GM19043 (cell line): Measurements from ENCODE around the gene RPS6KA4.

Source experiments
- ATAC-seq: cut with Tn5 transposase; IDR thresholded peaks from one replicate; pipeline ENCODE4 v1.9.1; 2021; ENCODE audit warnings: low read depth; ENCODE audit not compliant: unreplicated experiment

The RPS6KA4 gene

DNA sequence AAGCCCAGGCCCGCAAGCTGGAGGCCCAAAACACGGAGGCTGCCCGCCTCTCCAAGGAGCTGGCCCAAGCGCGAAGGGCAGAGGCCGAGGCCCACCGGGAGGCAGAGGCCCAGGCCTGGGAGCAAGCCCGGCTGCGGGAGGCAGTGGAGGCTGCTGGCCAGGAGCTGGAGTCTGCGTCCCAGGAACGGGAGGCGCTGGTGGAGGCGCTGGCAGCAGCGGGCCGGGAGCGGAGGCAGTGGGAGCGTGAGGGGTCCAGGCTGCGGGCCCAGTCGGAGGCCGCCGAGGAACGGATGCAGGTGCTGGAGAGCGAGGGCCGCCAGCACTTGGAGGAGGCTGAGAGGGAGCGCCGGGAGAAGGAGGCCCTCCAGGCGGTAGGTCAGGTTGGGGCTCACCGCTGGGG, 14.2 kb upstream of the RPS6KA4 start:
- ATAC-seq = no peak

DNA sequence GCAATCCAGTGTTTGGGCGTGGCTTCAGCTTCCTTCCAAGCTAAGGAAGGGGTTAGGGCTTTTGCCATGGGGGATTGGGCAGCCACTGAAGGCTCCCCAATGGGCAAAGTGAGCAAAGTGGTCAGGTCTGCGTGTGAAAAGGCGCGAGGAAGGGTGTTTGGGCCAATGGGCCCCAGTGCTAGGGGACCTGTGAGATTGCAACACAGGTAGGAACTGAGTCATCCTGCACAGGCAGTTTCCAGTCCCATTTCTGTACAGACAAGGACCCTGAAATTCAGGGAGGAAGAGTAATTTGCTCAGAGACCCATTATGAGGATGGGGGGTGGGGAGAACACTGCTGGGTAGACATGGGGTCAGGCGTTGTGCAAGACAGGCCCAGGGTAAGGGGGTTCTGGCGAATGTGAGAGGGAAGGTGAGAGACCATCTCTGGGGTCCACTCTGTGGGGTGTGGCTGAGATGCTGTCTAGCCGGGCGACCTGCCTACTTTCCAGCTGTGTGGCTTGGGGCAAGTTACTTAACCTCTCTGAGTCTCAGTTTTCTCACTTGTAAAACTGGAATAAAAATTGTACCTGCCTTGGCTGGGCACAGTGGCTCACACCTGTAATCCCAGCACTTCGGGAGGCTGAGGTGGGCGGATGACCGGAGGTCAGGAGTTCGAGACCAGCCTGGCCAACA, 11.6 kb upstream of the RPS6KA4 start:
- ATAC-seq = no peak

DNA sequence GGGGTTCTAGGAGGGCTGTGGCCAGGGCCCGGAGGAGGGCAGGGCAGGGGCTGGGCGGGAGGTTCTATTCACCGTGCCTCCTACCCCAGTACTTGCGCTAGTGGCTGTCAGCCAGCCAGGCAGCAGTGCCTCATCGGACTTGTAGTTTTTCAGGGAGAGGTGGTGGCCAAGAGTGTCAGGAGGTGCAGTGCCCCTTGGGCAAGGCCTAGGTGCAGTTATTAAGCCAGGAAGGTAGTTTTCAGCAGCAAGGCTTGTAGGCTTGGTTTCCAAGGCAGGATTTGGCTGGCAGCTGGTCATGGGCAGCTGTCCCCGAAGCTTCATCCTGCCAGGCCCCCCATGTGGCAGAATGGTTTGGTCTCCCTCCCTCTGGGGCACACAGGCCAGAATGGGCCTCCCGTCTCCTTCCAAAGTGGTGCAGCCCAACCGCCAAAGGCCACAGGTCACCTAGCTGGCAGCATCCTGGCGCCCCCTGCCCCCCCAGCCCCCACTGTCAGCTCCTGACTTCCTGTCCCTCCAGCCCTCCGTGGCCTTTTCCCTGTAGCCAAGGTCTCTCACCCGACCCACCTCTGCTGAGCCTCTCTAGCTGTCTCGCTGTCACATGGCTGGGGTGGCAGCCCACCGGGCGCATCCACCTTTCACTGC, 10.5 kb upstream of the RPS6KA4 start:
- ATAC-seq = no peak

DNA sequence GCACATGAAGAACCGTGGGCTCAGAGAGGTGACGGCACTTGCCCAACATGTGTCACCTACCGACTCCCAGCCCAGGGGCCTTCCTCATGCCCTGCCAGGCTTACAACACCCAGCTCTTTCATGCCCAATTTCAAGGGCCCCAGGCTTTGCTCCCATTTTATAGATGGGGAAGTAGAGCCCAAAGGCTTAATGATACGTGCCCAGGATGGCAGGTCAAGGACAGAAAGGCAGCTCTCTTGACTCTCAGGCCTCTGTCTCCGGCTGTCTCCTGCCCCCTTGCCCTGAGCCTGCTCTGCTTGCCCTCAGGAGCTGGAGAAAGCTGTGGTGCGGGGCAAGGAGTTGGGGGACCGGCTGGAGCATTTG, 10.0 kb upstream of the RPS6KA4 start:
- no peak for ATAC-seq

DNA sequence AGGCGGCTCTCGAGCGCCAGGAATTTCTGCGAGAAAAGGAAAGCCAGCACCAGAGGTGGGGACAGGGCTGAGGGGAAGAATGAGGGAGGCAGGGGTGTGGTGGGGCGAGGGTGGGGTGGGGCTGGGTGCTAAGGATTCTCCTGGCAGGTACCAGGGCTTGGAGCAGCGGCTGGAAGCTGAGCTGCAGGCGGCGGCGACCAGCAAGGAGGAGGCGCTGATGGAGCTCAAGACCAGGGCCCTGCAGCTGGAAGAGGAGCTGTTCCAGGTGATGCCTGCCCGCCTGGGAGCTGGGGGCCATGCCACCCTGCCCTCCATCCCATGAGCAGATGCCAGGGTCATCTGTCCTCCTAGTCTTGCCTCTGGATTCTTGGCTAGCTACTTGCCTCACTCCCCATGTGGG, 9.6 kb upstream of the RPS6KA4 start:
- no peak for ATAC-seq

DNA sequence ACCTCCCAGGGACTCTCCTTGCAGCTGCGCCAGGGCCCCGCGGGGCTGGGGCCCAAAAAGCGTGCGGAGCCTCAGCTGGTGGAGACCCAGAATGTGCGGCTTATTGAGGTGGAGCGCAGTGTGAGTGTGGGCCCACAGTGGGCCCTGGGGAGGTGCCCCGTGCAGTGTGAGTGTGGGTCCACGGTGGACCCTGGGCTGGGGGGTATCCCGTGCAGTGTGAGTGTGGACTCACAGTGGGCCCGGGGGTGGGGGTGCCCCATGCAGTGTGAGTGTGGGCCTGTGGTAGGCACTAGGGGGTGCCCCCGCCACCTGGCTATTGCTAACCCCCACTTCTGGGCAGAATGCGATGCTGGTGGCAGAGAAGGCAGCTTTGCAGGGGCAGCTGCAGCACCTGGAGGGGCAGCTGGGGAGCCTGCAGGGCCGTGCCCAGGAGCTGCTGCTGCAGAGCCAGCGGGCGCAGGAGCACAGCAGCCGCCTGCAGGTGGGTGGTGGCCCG, 7.8 kb upstream of the RPS6KA4 start:
- no peak for ATAC-seq

DNA sequence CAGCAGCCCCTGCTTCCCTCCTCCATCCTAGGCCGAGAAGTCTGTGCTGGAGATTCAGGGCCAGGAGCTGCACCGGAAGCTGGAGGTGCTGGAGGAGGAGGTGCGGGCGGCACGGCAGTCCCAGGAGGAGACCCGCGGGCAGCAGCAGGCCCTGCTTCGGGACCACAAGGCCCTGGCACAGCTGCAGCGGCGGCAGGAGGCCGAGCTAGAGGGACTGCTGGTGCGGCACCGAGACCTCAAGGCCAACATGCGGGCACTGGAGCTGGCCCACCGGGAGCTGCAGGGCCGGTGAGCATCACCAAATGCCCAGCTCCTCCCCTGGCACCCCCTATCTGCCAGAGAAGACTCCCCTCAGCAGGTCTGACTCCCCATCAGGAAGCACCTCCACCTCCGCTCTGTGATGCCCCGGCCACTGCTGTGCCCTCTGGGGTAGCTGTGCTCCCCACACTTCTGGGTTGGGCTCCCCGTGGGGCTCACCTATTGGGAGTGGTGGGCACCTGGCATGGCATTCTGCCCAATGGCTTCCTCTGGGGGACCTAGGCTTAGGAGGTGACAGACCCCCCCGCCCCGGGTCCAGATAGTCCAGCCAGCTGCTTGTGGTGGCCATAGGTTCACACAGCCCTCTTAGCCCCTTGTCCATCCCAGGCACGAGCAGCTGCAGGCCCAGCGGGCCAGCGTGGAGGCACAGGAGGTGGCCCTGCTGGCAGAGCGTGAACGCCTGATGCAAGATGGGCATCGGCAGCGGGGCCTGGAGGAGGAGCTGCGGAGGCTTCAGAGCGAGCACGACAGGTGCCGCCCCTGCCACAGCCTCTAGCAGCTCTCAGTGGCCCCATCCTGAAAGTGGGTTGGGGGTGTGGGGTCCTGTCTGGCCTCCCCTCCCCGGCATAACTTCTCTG, 6.6 kb upstream of the RPS6KA4 start:
- ATAC-seq = no peak

DNA sequence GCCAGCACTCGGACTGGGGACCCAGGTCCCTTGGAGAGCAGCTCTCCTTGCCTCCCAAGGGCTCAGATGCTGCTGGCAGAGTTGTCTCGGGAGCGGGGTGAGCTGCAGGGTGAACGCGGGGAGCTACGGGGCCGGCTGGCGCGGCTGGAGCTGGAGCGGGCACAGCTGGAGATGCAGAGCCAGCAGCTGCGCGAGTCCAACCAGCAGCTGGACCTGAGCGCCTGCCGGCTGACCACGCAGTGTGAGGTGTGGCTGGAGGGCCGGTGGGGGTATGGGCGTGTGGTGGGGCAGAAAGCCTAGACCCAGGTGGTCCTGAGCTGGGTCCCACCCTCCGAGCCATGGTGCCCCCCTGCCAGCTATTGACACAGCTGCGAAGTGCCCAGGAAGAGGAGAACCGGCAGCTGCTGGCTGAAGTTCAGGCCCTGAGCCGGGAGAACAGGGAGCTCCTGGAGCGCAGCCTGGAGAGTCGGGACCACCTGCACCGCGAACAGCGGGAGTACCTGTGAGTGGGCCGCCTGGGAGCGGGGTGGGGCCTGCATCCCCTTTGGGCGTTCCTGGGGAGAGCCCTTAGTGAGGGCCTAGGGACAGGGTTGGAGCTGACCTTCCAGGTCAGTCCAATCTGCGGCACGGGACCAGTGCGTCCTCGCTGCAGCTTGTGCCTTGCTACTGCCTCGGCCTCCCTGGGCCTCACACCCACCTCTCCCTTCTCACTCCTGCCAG, 5.8 kb upstream of the RPS6KA4 start:
- no peak for ATAC-seq

DNA sequence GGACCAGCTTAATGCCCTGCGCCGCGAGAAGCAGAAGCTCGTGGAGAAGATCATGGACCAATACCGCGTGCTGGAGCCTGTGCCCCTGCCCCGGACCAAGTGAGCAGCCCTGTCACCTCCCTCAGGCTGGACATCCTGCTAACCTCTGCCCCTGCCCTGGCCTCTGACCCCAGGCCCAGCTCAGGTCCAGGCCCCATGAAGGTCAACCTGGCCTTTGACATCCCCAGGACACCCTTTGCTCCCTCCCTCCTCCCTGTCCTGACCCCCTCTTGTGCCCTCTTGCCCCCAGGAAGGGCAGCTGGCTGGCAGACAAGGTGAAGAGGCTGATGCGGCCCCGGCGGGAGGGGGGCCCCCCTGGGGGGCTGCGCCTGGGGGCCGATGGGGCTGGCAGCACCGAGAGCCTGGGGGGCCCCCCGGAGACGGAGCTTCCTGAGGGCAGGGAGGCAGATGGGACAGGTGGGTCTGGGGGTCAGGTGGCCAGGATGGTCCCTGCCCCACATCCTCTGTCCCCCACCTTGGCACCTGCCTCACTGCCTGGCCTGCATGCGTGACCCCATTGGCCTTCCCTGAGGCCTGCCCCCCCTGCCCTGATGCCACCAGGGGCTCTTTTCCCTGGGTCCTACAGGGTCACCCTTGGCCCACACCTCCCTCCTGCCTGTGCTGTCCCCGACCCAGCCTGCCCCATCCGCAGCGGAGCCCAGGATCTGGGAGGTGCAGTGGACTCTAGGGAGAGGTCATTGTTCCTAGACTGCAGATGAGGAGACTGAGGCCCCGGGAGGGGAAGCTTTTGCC, 5.1 kb upstream of the RPS6KA4 start:
- ATAC-seq = no peak

DNA sequence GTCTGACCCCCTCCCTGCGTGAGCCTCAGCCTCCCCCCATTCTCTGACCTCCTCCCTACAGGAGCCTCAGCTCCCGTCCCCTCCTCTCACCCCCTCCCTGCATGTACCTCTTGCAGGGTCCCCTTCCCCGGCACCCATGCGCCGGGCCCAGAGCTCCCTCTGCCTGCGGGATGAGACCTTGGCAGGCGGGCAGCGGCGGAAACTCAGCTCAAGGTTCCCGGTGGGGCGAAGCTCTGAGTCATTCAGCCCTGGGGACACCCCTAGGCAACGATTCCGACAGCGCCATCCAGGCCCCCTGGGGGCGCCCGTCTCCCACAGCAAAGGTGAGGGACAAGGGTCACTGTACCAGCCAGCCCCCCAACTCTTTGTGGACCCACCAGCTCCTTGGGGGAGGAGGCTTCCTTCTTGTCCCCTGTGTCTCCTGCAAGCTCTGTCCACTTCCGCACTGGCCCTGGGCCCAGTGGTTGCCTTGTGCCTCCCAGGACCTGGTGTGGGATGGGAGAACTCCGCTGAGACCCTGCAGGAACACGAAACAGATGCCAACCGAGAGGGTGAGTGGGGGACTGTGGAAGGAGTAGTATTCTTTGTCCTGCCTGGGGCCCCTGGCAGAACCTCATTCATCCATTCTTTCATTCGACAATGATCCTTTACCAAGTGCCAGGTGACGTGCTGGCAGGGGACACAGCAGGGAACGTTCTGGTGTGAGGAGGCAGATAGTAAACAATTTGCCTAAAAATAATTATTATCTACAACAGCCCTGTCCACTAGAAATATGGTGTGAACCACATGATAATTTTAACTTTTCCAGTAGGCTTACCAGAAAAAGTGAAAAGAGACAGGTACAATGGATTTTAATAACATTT, 3.7 kb upstream of the RPS6KA4 start:
- no peak for ATAC-seq

DNA sequence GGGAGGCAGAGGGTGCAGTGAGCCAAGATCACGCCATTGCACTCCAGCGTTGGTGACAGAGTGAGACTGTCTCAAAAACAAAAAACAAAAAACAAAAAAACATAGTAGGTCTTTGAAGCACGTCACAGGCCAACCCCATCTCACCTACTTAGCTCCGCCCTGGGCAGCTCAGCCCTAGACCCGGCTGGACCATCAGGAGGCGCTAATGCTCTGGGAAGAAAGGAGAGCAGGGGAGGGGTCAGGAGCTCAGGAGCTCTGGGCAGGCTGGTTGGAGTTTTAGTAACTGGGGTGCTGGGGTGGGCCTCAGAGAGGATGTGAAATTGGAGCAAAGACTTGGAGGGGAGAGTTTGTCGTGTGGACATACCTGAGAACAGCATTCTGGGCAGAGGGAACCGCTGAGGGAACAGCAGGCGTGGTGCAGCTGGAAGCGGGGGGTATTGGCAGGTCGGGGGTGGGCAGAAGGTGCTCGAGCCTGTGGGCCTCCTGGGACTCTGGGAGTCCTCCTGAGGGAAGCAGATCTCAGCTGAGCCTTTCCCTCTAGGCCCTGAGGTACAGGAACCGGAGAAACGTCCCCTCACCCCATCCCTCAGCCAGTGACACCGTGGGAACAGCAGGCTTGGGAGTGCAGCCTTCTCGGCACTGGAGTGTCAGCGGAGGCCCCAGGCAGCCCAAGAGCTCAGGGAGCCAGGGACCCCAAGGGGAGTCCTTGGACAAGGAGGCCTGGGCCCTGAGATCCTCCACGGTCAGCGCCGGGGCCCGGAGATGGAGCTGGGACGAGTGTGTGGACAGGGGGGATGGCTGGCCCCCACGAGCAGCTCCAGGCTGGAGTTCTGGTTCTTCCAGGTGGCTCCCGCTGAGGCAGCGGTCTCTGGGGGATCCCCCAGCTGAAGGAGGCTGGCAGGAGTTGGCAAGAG, 2.2 kb upstream of the RPS6KA4 start:
- no peak for ATAC-seq

DNA sequence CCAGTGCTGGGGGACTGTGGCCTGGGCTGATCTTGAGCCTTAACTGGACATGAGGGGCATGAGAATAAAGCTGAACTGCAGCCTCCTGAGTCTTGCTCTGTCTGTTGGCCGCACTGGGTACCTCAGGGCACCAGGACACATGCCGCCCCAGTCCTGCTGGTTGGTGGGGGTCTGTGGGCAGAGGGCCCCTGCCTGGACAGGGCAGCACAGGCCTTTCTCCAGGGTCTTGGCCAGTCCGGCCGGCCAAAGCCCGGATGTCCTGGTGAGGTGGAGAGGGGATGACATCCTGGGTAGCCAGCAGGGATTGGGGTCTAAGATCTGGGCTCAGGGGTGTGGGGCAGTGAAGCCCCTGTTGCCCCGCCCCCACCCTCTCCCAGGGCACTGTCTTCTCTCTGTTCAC, 1.5 kb upstream of the RPS6KA4 start:
- no peak for ATAC-seq

DNA sequence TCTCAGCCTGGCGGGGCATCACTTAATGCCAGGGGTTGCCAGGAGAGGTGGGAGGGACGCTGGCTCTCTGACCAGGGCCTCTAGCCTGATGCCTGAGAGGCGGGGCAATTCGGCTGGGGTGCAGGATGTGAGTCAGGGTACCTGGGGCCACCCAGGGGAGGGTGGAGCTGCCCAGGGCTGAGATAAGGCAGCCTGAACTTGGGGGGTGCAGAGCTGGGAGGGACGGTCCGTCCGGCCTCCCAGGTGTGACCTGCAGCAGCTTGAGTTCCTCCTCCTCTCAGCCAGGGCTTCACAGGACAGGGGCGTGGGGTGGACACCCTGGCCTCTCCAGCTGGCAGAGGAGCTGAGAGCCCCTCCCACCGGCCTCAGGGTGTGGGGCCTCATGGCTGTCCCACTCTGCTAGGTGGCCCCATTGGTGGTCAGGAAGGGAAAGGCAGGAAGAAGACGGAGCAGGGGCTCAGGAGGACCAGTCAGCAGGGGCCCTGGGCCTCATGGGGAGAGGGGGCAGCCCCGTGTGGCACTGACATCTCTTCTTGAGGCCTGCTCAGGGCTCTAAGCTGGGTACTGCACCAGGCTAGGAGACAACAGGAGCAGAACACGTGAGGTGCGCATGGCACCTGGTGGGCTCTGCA, 942 bp upstream of the RPS6KA4 start:
- ATAC-seq = no peak

DNA sequence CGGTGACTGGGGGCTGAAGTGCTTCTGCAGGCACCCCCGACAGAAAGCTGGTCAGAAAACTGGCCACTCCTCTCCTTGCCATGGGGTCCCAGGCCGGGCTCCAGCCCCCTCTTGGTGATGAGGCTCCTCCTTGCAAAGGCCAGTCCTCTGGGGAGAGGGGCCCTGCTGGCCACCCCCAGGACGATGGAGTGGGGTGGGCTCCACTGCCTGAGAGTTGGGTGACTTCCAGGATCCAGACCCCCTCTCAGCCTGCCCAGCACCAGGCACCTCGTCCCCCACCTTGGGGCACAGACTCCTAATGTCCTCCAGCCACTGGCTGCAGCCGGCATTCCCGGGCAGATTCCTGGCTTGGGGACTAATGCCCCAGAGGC, 441 bp upstream of the RPS6KA4 start:
- no peak for ATAC-seq

DNA sequence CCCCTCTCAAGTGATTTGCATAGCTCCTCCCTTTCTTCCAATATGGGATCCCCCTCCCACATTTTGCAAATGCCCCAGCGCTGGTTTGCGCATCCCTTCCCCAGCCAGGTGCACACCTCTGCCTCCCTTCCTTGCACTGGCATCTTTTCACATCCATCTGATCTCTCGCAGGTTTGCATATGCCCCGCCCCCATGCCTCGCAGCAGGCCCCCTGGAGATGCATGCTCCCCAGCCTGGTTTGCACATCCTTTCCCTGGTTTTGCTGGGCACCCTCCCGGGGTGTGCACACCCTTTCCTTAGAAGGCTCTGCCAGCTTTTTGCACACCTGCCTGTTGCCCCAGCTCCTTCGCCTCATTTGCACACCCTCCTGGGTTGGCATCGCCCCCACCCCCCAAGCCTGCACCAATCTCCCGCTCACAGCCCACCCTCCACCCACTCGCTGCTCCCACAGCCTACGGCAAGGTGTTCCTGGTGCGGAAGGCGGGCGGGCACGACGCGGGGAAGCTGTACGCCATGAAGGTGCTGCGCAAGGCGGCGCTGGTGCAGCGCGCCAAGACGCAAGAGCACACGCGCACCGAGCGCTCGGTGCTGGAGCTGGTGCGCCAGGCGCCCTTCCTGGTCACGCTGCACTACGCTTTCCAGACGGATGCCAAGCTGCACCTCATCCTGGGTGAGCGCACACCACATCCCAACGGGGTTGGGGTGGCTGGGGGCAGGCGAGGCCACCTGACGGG, 917 bp downstream of the RPS6KA4 start:
- no peak for ATAC-seq

DNA sequence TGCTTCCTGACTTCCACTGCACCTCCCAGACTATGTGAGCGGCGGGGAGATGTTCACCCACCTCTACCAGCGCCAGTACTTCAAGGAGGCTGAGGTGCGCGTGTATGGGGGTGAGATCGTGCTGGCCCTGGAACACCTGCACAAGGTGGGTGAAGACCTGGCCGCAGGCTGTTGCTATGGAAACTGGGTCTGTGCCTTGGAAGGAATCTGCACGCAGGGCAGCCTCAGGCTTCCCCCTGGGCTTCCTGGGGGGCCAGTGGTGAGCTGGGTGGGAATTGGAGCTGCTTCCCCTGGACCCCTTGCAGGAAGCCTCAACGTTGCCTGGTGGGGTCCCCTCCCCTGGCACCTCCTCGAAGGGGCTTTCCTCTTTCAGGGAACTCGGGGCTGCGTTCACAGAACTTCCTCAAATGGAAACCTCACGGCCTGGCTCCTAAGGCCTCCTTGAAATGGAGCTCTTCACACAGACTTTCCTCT, 1.5 kb downstream of the RPS6KA4 start:
- ATAC-seq = no peak

DNA sequence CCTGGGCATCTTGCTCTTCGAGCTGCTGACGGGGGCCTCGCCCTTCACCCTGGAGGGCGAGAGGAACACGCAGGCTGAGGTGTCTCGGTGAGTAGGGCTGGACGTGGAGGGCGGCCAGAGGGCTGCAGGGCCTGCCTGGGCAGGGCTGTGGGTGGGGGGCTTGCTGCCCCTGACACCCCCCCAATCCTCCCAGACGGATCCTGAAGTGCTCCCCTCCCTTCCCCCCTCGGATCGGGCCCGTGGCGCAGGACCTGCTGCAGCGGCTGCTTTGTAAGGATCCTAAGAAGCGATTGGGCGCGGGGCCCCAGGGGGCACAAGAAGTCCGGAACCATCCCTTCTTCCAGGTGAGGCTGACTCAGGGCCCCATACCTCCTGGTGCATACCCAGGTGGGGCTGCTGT, 2.7 kb downstream of the RPS6KA4 start:
- no peak for ATAC-seq
